Neural progenitor cell (in vitro differentiated cells): ENCODE measurements around the gene SPOCK1. TPM values are rescaled to one million over a fixed set of nuclear protein-coding genes. Genes with fewer than 3 reads are reported as not detected.

ENCODE experiments used
- DNase-seq: peaks from one replicate; pipeline ENCODE4 v3.0.0-alpha.2; 2016; ENCODE audit warnings: low spot score
- H2AFZ ChIP-seq: fragments of 200-600 bp; sonication (generic); replicated peaks from 2 replicates; pipeline ENCODE4 v1.6.1; 2016; ENCODE audit warnings: antibody characterized with exemption
- H3F3A ChIP-seq: fragments of 200-600 bp; sonication (generic); 2 replicates; pipeline ENCODE4 v1.6.1; 2016; ENCODE audit warnings: antibody characterized with exemption, low read depth
- H3K27ac ChIP-seq: fragments of 200-600 bp; sonication (generic); 2 replicates; pipeline ENCODE4 v1.5.1; 2016; ENCODE audit warnings: mild to moderate bottlenecking
- H3K27me3 ChIP-seq: fragments of 200-600 bp; sonication (generic); 2 replicates; pipeline ENCODE4 v1.6.1; 2016; ENCODE audit warnings: mild to moderate bottlenecking, moderate library complexity
- H3K36me3 ChIP-seq: fragments of 200-600 bp; sonication (generic); 2 replicates; pipeline ENCODE4 v1.5.1; 2016
- H3K4me1 ChIP-seq: fragments of 200-600 bp; sonication (generic); 2 replicates; pipeline ENCODE4 v1.6.1; 2016; ENCODE audit warnings: mixed run types
- H3K4me2 ChIP-seq: fragments of 200-600 bp; sonication (generic); 2 replicates; pipeline ENCODE4 v1.6.1; 2016
- H3K4me3 ChIP-seq: fragments of 200-600 bp; sonication (generic); 2 replicates; pipeline ENCODE4 v1.5.1; 2016
- H3K79me2 ChIP-seq: fragments of 200-600 bp; sonication (generic); 2 replicates; pipeline ENCODE4 v1.6.1; 2016; ENCODE audit warnings: low read depth
- H3K9ac ChIP-seq: fragments of 200-600 bp; sonication (generic); 2 replicates; pipeline ENCODE4 v1.6.1; 2016
- H3K9me3 ChIP-seq: fragments of 200-600 bp; sonication (generic); 2 replicates; pipeline ENCODE4 v1.5.1; 2016; ENCODE audit warnings: low read depth
- H4K20me1 ChIP-seq: fragments of 200-600 bp; sonication (generic); 2 replicates; pipeline ENCODE4 v1.6.1; 2016; ENCODE audit warnings: low read depth
- H3K27ac Mint-ChIP-seq: 3 replicates; pipeline ENCODE4 v1.8.0; 2021; ENCODE audit warnings: mixed read lengths
- H3K27me3 Mint-ChIP-seq: 2 replicates; pipeline ENCODE4 v1.8.0; 2022; ENCODE audit warnings: low read depth, mild to moderate bottlenecking, inconsistent platforms, moderate library complexity, mixed read lengths; ENCODE audit not compliant: insufficient read depth
- H3K36me3 Mint-ChIP-seq: 3 replicates; pipeline ENCODE4 v1.8.0; 2021; ENCODE audit warnings: mixed read lengths
- H3K4me1 Mint-ChIP-seq: 3 replicates; pipeline ENCODE4 v1.8.0; 2021; ENCODE audit warnings: mixed read lengths
- H3K4me3 Mint-ChIP-seq: 3 replicates; pipeline ENCODE4 v1.8.0; 2021; ENCODE audit warnings: mild to moderate bottlenecking, moderate library complexity, mixed read lengths
- H3K9me3 Mint-ChIP-seq: 3 replicates; pipeline ENCODE4 v1.8.0; 2020; ENCODE audit warnings: mixed read lengths
- CTCF ChIP-seq: fragments of 200-600 bp; sonication (generic); IDR thresholded peaks from 2 replicates; pipeline ENCODE4 v1.5.1; 2017; ENCODE audit warnings: antibody characterized with exemption, mild to moderate bottlenecking
- EZH2 ChIP-seq: fragments of 200-600 bp; sonication (generic); IDR thresholded peaks from 2 replicates; pipeline ENCODE4 v1.6.1; 2017; ENCODE audit warnings: antibody characterized with exemption, mild to moderate bottlenecking, moderate library complexity
- EZH2phosphoT487 ChIP-seq: fragments of 200-600 bp; sonication (generic); IDR thresholded peaks from 2 replicates; pipeline ENCODE4 v1.6.1; 2017; ENCODE audit warnings: antibody characterized with exemption
- total RNA-seq: library from RNA; depleted of rRNA; stranded (reverse); fragments of >200 nt; gene quantifications from 2 replicates; pipeline ENCODE4 v1.2.3, GENCODE V29; 2015; ENCODE audit warnings: low replicate concordance

The SPOCK1 gene
- total RNA-seq, 1 donor from 2014 or later, result 6.9 TPM

GRCh38 chr5:137308311-137308710, 190.8 kb downstream of the SPOCK1 start:
- TF ChIP-seq CTCF, result no peak
- no peak for TF ChIP-seq EZH2phosphoT487
- no peak for TF ChIP-seq EZH2
- no peak overlapping the region for H3K4me3 Mint-ChIP-seq
- H3K9me3 ChIP-seq, result no peaks in the 10 kb centered on the region
- H3K4me3 ChIP-seq, result no peak overlapping the region
- peaks cover 67% of the 10 kb centered on the region for H3K4me1 Mint-ChIP-seq
- no peaks in the 10 kb centered on the region for H3K9me3 Mint-ChIP-seq
- no peaks in the 10 kb centered on the region for H3F3A ChIP-seq
- H3K27ac ChIP-seq, result no peak overlapping the region
- H3K79me2 ChIP-seq, result no peaks in the 10 kb centered on the region
- H3K4me1 ChIP-seq, result peaks cover 40% of the 10 kb centered on the region
- peak; percentile 22 for DNase-seq
- H3K4me2 ChIP-seq, result no peak overlapping the region
- H3K27me3 Mint-ChIP-seq, result no peaks in the 10 kb centered on the region
- H3K27me3 ChIP-seq, result no peaks in the 10 kb centered on the region
- no peak overlapping the region for H2AFZ ChIP-seq
- H3K36me3 ChIP-seq, result no peaks in the 10 kb centered on the region
- H3K27ac Mint-ChIP-seq, result peak overlapping the region; percentile 17
- no peaks in the 10 kb centered on the region for H3K36me3 Mint-ChIP-seq
- no peaks in the 10 kb centered on the region for H4K20me1 ChIP-seq
- no peak overlapping the region for H3K9ac ChIP-seq

- Histone ChIP-seq H2AFZ (no peak overlapping the region), H3F3A (no peaks in the 10 kb centered on the region), H3K9me3 (no peaks in the 10 kb centered on the region), H3K4me1 (peaks cover 37% of the 10 kb centered on the region), H3K27ac (no peak overlapping the region), H3K4me2 (no peak overlapping the region), H3K36me3 (no peaks in the 10 kb centered on the region), H3K4me3 (no peak overlapping the region), H3K79me2 (no peaks in the 10 kb centered on the region), H3K9ac (no peak overlapping the region), H4K20me1 (no peaks in the 10 kb centered on the region), H3K27me3 (no peaks in the 10 kb centered on the region)
- TF ChIP-seq EZH2phosphoT487 (no peak), EZH2 (no peak), CTCF (no peak)
- no peak overlapping the region for H3K4me3 Mint-ChIP-seq
- no peak overlapping the region for H3K27ac Mint-ChIP-seq
- H3K4me1 Mint-ChIP-seq, result peaks cover 65% of the 10 kb centered on the region
- no peaks in the 10 kb centered on the region for H3K9me3 Mint-ChIP-seq
- H3K36me3 Mint-ChIP-seq, result no peaks in the 10 kb centered on the region
- no peaks in the 10 kb centered on the region for H3K27me3 Mint-ChIP-seq
- no peak for DNase-seq
Observed at GRCh38 chr5:137306903-137307302, 192.2 kb downstream of the SPOCK1 start.

GRCh38 chr5:137305971-137306602, 193.0 kb downstream of the SPOCK1 start:
- no peak overlapping the region for H3K27ac ChIP-seq
- Mint-ChIP-seq H3K27me3 (no peaks in the 10 kb centered on the region), H3K4me3 (no peak overlapping the region), H3K4me1 (peaks cover 60% of the 10 kb centered on the region), H3K9me3 (no peaks in the 10 kb centered on the region), H3K27ac (no peak overlapping the region), H3K36me3 (no peaks in the 10 kb centered on the region)
- no peak overlapping the region for H3K4me2 ChIP-seq
- H3K9ac ChIP-seq, result no peak overlapping the region
- no peaks in the 10 kb centered on the region for H3F3A ChIP-seq
- H3K36me3 ChIP-seq, result no peaks in the 10 kb centered on the region
- TF ChIP-seq EZH2phosphoT487, result no peak
- TF ChIP-seq EZH2, result no peak
- no peak for TF ChIP-seq CTCF
- no peak overlapping the region for H2AFZ ChIP-seq
- H3K27me3 ChIP-seq, result no peaks in the 10 kb centered on the region
- no peak overlapping the region for H3K4me3 ChIP-seq
- no peaks in the 10 kb centered on the region for H3K9me3 ChIP-seq
- no peaks in the 10 kb centered on the region for H4K20me1 ChIP-seq
- DNase-seq, result no peak
- no peaks in the 10 kb centered on the region for H3K79me2 ChIP-seq
- H3K4me1 ChIP-seq, result peaks cover 32% of the 10 kb centered on the region
